Measurements from ENCODE around the gene SLC6A6.

DNA sequence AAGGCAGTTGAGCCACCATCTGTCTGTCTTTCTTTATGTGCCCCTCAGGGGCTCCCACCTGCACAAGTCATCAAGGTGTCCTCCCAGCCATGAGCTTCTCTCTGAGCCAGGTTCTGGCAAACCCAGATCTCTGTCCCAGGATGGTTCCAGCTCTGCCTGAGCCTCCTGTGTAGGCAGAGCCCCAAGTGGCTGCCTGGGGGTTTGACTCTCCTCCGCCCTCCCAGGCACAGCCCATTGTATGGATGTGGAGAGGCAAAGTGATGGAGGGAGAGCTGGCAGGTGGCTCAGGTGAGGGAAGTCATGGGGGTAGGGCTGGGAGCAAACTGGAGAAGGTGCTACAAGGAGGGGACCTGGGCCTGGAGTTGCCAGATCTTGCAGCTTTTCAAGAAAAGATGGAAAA, 80.9 kb downstream of the SLC6A6 start:
- TF ChIP-seq, protein P1, sequence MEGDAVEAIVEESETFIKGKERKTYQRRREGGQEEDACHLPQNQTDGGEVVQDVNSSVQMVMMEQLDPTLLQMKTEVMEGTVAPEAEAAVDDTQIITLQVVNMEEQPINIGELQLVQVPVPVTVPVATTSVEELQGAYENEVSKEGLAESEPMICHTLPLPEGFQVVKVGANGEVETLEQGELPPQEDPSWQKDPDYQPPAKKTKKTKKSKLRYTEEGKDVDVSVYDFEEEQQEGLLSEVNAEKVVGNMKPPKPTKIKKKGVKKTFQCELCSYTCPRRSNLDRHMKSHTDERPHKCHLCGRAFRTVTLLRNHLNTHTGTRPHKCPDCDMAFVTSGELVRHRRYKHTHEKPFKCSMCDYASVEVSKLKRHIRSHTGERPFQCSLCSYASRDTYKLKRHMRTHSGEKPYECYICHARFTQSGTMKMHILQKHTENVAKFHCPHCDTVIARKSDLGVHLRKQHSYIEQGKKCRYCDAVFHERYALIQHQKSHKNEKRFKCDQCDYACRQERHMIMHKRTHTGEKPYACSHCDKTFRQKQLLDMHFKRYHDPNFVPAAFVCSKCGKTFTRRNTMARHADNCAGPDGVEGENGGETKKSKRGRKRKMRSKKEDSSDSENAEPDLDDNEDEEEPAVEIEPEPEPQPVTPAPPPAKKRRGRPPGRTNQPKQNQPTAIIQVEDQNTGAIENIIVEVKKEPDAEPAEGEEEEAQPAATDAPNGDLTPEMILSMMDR (IDR thresholded peaks at IDR 0.05 in 8 of 11, conservative IDR thresholded peaks at IDR 0.05 in 3 of 11), result no peak
- TF ChIP-seq POLR2A (IDR thresholded peaks at IDR 0.05), result no peak

Measured in spleen (tissue), 7 donors.